Hepatocyte (in vitro differentiated cells): Measurements from ENCODE around the gene MCTS1.

Experiments used
- EZH2 ChIP-seq: fragments of 200-600 bp; sonication (generic); IDR thresholded peaks from 2 replicates; pipeline ENCODE4 v1.6.1; 2016; ENCODE audit warnings: antibody characterized with exemption, mild to moderate bottlenecking, borderline replicate concordance
- EZH2phosphoT487 ChIP-seq: fragments of 200-600 bp; sonication (generic); IDR thresholded peaks from one replicate; pipeline ENCODE4 v1.6.1; 2018; ENCODE audit warnings: antibody characterized with exemption, mild to moderate bottlenecking, low read depth, moderate library complexity; ENCODE audit not compliant: unreplicated experiment, severe bottlenecking
- TF ChIP-seq, protein P1 (sequence below): fragments of 200-600 bp; sonication (generic); IDR thresholded peaks from 2 replicates; pipeline ENCODE4 v1.5.1; 2016; ENCODE audit warnings: antibody characterized with exemption, mild to moderate bottlenecking; ENCODE audit not compliant: poor library complexity

- TF ChIP-seq, protein P1, sequence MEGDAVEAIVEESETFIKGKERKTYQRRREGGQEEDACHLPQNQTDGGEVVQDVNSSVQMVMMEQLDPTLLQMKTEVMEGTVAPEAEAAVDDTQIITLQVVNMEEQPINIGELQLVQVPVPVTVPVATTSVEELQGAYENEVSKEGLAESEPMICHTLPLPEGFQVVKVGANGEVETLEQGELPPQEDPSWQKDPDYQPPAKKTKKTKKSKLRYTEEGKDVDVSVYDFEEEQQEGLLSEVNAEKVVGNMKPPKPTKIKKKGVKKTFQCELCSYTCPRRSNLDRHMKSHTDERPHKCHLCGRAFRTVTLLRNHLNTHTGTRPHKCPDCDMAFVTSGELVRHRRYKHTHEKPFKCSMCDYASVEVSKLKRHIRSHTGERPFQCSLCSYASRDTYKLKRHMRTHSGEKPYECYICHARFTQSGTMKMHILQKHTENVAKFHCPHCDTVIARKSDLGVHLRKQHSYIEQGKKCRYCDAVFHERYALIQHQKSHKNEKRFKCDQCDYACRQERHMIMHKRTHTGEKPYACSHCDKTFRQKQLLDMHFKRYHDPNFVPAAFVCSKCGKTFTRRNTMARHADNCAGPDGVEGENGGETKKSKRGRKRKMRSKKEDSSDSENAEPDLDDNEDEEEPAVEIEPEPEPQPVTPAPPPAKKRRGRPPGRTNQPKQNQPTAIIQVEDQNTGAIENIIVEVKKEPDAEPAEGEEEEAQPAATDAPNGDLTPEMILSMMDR = no peak
- TF ChIP-seq EZH2 (no peak), EZH2phosphoT487 (no peak)
These were observed 26.0 kb downstream of the MCTS1 start, which contains the start of gene C1GALT1C1 for GRCh38 chrX:120629667-120630537.
